Naive B cell (primary cell): ENCODE data around the gene TRIM29. TPM values are rescaled to one million over a fixed set of nuclear protein-coding genes. Genes with fewer than 3 reads are reported as not detected.
A peak's percentile ranks its signal among the peaks of the same experiment; 100 is the strongest.

Experiments used
- ATAC-seq, 2 donors: fragments of 150-1000 bp; cut with Tn5 transposase; 2 replicates each; pipeline ENCODE4 v1.10.0; 2021; ENCODE audit warnings: low read depth in 2 of 2, mild to moderate bottlenecking in 2 of 2, moderate library complexity in 2 of 2
- DNase-seq: peaks from one replicate; pipeline ENCODE4 v3.0.0; 2022
- H3K27ac Mint-ChIP-seq, 6 donors: one replicate each; pipeline ENCODE4 v1.8.0; 2020 to 2022; ENCODE audit warnings: mild to moderate bottlenecking in 6 of 6, mixed read lengths in 6 of 6, moderate library complexity in 5 of 6, inconsistent platforms in 2 of 6
- H3K27me3 Mint-ChIP-seq, 3 donors: one replicate each; pipeline ENCODE4 v1.8.0; 2021 to 2022; ENCODE audit warnings: mixed read lengths in 3 of 3, mild to moderate bottlenecking in 1 of 3
- H3K36me3 Mint-ChIP-seq, 2 donors: one replicate each; pipeline ENCODE4 v1.8.0; 2020 to 2022; ENCODE audit warnings: mixed read lengths in 2 of 2, inconsistent platforms in 1 of 2, mild to moderate bottlenecking in 1 of 2
- H3K4me1 Mint-ChIP-seq, 3 donors: one replicate each; pipeline ENCODE4 v1.8.0; 2020 to 2022; ENCODE audit warnings: mixed read lengths in 3 of 3, inconsistent platforms in 1 of 3, mild to moderate bottlenecking in 1 of 3, moderate library complexity in 1 of 3
- H3K4me3 Mint-ChIP-seq, 8 donors: one replicate each; pipeline ENCODE4 v1.8.0; 2020 to 2022; ENCODE audit warnings: mild to moderate bottlenecking in 8 of 8, mixed read lengths in 8 of 8, moderate library complexity in 8 of 8, inconsistent platforms in 2 of 8
- H3K9me3 Mint-ChIP-seq, 7 donors: one replicate each; pipeline ENCODE4 v1.8.0; 2020 to 2022; ENCODE audit warnings: mixed read lengths in 7 of 7, mild to moderate bottlenecking in 5 of 7, inconsistent platforms in 2 of 7, moderate library complexity in 1 of 7
- polyA plus RNA-seq, 6 donors: library from polyadenylated mRNA; unstranded; fragments of 300-500 nt; fragmentation: Illumina TruSeq; gene quantifications; one replicate each; pipeline ENCODE4 v1.2.3, GENCODE V29; 2021; ENCODE audit warnings: low read depth in 6 of 6

TRIM29 gene
- polyA plus RNA-seq, 6 donors from 2014 or later, result not detected

GRCh38 chr11:120141113-120141767 lies 3.3 kb upstream of the TRIM29 start:
- Mint-ChIP-seq H3K9me3 (peaks cover 0 to 2% (median 0%) of the 10 kb centered on the region in 7 donors), H3K36me3 (no peaks in the 10 kb centered on the region), H3K27me3 (peaks cover 26 to 46% (median 42%) of the 10 kb centered on the region in 3 donors), H3K4me3 (no peak overlapping the region), H3K27ac (peak overlapping the region in 1 of 6 donors; percentile 62), H3K4me1 (no peaks in the 10 kb centered on the region)
- ATAC-seq (no peak), DNase-seq (no peak)

GRCh38 chr11:120139316-120140069 lies 1.6 kb upstream of the TRIM29 start:
- no peak overlapping the region for H3K4me3 Mint-ChIP-seq
- H3K27ac Mint-ChIP-seq, result no peak overlapping the region
- DNase-seq, result no peak
- no peaks in the 10 kb centered on the region for H3K36me3 Mint-ChIP-seq
- peaks cover 0 to 2% (median 0%) of the 10 kb centered on the region in 7 donors for H3K9me3 Mint-ChIP-seq
- ATAC-seq, result no peak
- no peaks in the 10 kb centered on the region for H3K4me1 Mint-ChIP-seq
- H3K27me3 Mint-ChIP-seq, result peaks cover 24 to 36% (median 32%) of the 10 kb centered on the region in 3 donors

- no peaks in the 10 kb centered on the region for H3K4me1 Mint-ChIP-seq
- DNase-seq, result no peak
- no peak for ATAC-seq
- no peak overlapping the region for H3K27ac Mint-ChIP-seq
- peaks cover 20 to 32% (median 29%) of the 10 kb centered on the region in 3 donors for H3K27me3 Mint-ChIP-seq
- H3K4me3 Mint-ChIP-seq, result no peak overlapping the region
- H3K9me3 Mint-ChIP-seq, result no peaks in the 10 kb centered on the region
- no peaks in the 10 kb centered on the region for H3K36me3 Mint-ChIP-seq
These were observed 714 bp downstream of the TRIM29 start for GRCh38 chr11:120137187-120137610.

- H3K36me3 Mint-ChIP-seq, result no peaks in the 10 kb centered on the region
- H3K27me3 Mint-ChIP-seq, result peaks cover 20 to 26% (median 24%) of the 10 kb centered on the region in 3 donors
- H3K27ac Mint-ChIP-seq, result no peak overlapping the region
- no peaks in the 10 kb centered on the region for H3K4me1 Mint-ChIP-seq
- no peaks in the 10 kb centered on the region for H3K9me3 Mint-ChIP-seq
- DNase-seq, result no peak
- H3K4me3 Mint-ChIP-seq, result no peak overlapping the region
- no peak for ATAC-seq
These were observed 1.6 kb downstream of the TRIM29 start for GRCh38 chr11:120136356-120136755.

- no peaks in the 10 kb centered on the region for H3K9me3 Mint-ChIP-seq
- ATAC-seq (no peak), DNase-seq (no peak)
- peaks cover 20 to 30% (median 22%) of the 10 kb centered on the region in 3 donors for H3K27me3 Mint-ChIP-seq
- H3K4me3 Mint-ChIP-seq, result no peak overlapping the region
- H3K36me3 Mint-ChIP-seq, result no peaks in the 10 kb centered on the region
- H3K27ac Mint-ChIP-seq, result no peak overlapping the region
- H3K4me1 Mint-ChIP-seq, result no peaks in the 10 kb centered on the region
These were observed 2.1 kb downstream of the TRIM29 start for GRCh38 chr11:120135838-120136237.

- ATAC-seq (no peak), DNase-seq (no peak)
- no peak overlapping the region for H3K27ac Mint-ChIP-seq
- no peak overlapping the region for H3K4me3 Mint-ChIP-seq
- H3K27me3 Mint-ChIP-seq, result peaks cover 12 to 22% (median 13%) of the 10 kb centered on the region in 3 donors
- no peaks in the 10 kb centered on the region for H3K9me3 Mint-ChIP-seq
- H3K36me3 Mint-ChIP-seq, result no peaks in the 10 kb centered on the region
- no peaks in the 10 kb centered on the region for H3K4me1 Mint-ChIP-seq
These were observed 3.0 kb downstream of the TRIM29 start for GRCh38 chr11:120134931-120135228.

- Mint-ChIP-seq H3K4me1 (no peaks in the 10 kb centered on the region), H3K27ac (no peak overlapping the region), H3K9me3 (no peaks in the 10 kb centered on the region), H3K4me3 (peak overlapping the region in 1 of 8 donors; percentile 7), H3K36me3 (no peaks in the 10 kb centered on the region), H3K27me3 (peaks cover 7 to 16% (median 12%) of the 10 kb centered on the region in 3 donors)
- DNase-seq (no peak), ATAC-seq (no peak)
These were observed 3.6 kb downstream of the TRIM29 start for GRCh38 chr11:120134106-120134930.

- H3K36me3 Mint-ChIP-seq, result no peaks in the 10 kb centered on the region
- H3K4me1 Mint-ChIP-seq, result no peaks in the 10 kb centered on the region
- H3K4me3 Mint-ChIP-seq, result no peak overlapping the region
- H3K9me3 Mint-ChIP-seq, result no peaks in the 10 kb centered on the region
- ATAC-seq (no peak), DNase-seq (no peak)
- H3K27me3 Mint-ChIP-seq, result peaks cover 8 to 16% (median 10%) of the 10 kb centered on the region in 3 donors
- H3K27ac Mint-ChIP-seq, result no peak overlapping the region
These were observed 4.5 kb downstream of the TRIM29 start for GRCh38 chr11:120133216-120134105.

- no peaks in the 10 kb centered on the region for H3K4me1 Mint-ChIP-seq
These were observed 5.2 kb downstream of the TRIM29 start for GRCh38 chr11:120132645-120133185.

GRCh38 chr11:120131941-120132644 lies 5.8 kb downstream of the TRIM29 start:
- no peak overlapping the region for H3K4me3 Mint-ChIP-seq
- peak overlapping the region in 1 of 6 donors; percentile 63 for H3K27ac Mint-ChIP-seq
- H3K36me3 Mint-ChIP-seq, result no peaks in the 10 kb centered on the region
- ATAC-seq, result no peak
- DNase-seq, result no peak
- H3K9me3 Mint-ChIP-seq, result no peaks in the 10 kb centered on the region
- peaks cover 8 to 28% (median 13%) of the 10 kb centered on the region in 3 donors for H3K27me3 Mint-ChIP-seq
- H3K4me1 Mint-ChIP-seq, result no peaks in the 10 kb centered on the region

More at GRCh38 chr11:120132645-120133185, 5.2 kb downstream of the TRIM29 start:
- Mint-ChIP-seq H3K9me3 (no peaks in the 10 kb centered on the region), H3K27ac (no peak overlapping the region), H3K36me3 (no peaks in the 10 kb centered on the region), H3K4me3 (no peak overlapping the region), H3K27me3 (peaks cover 8 to 23% (median 10%) of the 10 kb centered on the region in 3 donors)
- ATAC-seq (no peak), DNase-seq (no peak)

- Mint-ChIP-seq H3K4me1 (no peaks in the 10 kb centered on the region), H3K4me3 (peak overlapping the region in 1 of 8 donors; percentile 51), H3K27ac (no peak overlapping the region), H3K36me3 (no peaks in the 10 kb centered on the region), H3K9me3 (no peaks in the 10 kb centered on the region), H3K27me3 (peaks cover 8 to 36% (median 21%) of the 10 kb centered on the region in 3 donors)
- DNase-seq, result no peak
- no peak for ATAC-seq
These were observed 6.7 kb downstream of the TRIM29 start for GRCh38 chr11:120130991-120131760.
